CD14-positive monocyte (primary cell): Measurements from ENCODE around the gene SLC27A1. TPM values are rescaled to one million over a fixed set of nuclear protein-coding genes. Genes with fewer than 3 reads are reported as not detected.

Source experiments
- DNase-seq, 3 donors: peaks; one replicate each; pipeline ENCODE4 v3.0.0-alpha.2; 2011 to 2022
- H2AFZ ChIP-seq: 2 replicates; pipeline ENCODE4 v1.6.0; 2012; ENCODE audit warnings: mild to moderate bottlenecking, low read depth, low read length, inconsistent platforms; ENCODE audit not compliant: insufficient read depth, poor library complexity, severe bottlenecking
- H3K27ac ChIP-seq, 2 donors: 1 replicate in 1 of 2; 2 replicates in 1 of 2; pipeline ENCODE4 v1.5.1; 2012 to 2013; ENCODE audit warnings: low read length in 2 of 2, control low read depth in 1 of 2, inconsistent platforms in 1 of 2, low read depth in 1 of 2, mild to moderate bottlenecking in 1 of 2
- H3K27me3 ChIP-seq, 2 donors: one replicate each; pipeline versions ENCODE4 v1.6.0 to v1.6.1; 2011 to 2013; ENCODE audit warnings: low read length in 2 of 2; ENCODE audit not compliant: control insufficient read depth in 2 of 2, insufficient read depth in 2 of 2
- H3K36me3 ChIP-seq, 2 donors: replicated peaks in 1 of 2; 1 replicate in 1 of 2; 2 replicates in 1 of 2; pipeline versions ENCODE4 v1.5.1 to v1.6.1; 2012 to 2013; ENCODE audit warnings: low read length in 2 of 2, control low read depth in 1 of 2, inconsistent platforms in 1 of 2, mild to moderate bottlenecking in 1 of 2; ENCODE audit not compliant: insufficient read depth in 2 of 2, control insufficient read depth in 1 of 2
- H3K4me1 ChIP-seq, 2 donors: 1 replicate in 1 of 2; 2 replicates in 1 of 2; pipeline versions ENCODE4 v1.5.1 to v1.6.1; 2012 to 2013; ENCODE audit warnings: low read length in 2 of 2, control low read depth in 1 of 2, inconsistent platforms in 1 of 2, mild to moderate bottlenecking in 1 of 2, moderate library complexity in 1 of 2; ENCODE audit not compliant: insufficient read depth in 2 of 2, control insufficient read depth in 1 of 2
- H3K4me2 ChIP-seq: replicated peaks from 2 replicates; pipeline ENCODE3; 2012; ENCODE audit warnings: low read length, moderate library complexity, mild to moderate bottlenecking; ENCODE audit not compliant: poor library complexity, severe bottlenecking; ENCODE audit errors: extremely low read depth
- H3K4me3 ChIP-seq, 3 experiments: fragments of 200-600 bp in 1 of 3; sonication (generic) in 1 of 3; replicated peaks in 1 of 3; 1 replicate in 2 of 3; 2 replicates in 1 of 3; pipeline ENCODE4 v1.5.1; 2011 to 2013; ENCODE audit warnings: low read length in 3 of 3, mild to moderate bottlenecking in 3 of 3, control low read depth in 2 of 3, low read depth in 2 of 3, inconsistent platforms in 1 of 3, moderate library complexity in 1 of 3
- H3K79me2 ChIP-seq: 2 replicates; pipeline ENCODE4 v1.6.0; 2012; ENCODE audit warnings: mild to moderate bottlenecking, control low read depth, inconsistent platforms, low read length, moderate library complexity; ENCODE audit not compliant: insufficient read depth
- H3K9ac ChIP-seq: 2 replicates; pipeline ENCODE4 v1.6.0; 2017; ENCODE audit warnings: low read length, mild to moderate bottlenecking; ENCODE audit not compliant: insufficient read depth, poor library complexity, severe bottlenecking
- H3K9me3 ChIP-seq, 2 donors: replicated peaks in 1 of 2; 1 replicate in 1 of 2; 2 replicates in 1 of 2; pipeline versions ENCODE4 v1.5.1 to v1.6.1; 2012 to 2013; ENCODE audit warnings: low read length in 2 of 2, control low read depth in 1 of 2; ENCODE audit not compliant: control insufficient read depth in 1 of 2, insufficient read depth in 1 of 2
- H4K20me1 ChIP-seq: 2 replicates; pipeline ENCODE4 v1.6.0; 2012; ENCODE audit warnings: mild to moderate bottlenecking, low read length, control low read depth, moderate library complexity; ENCODE audit not compliant: insufficient read depth
- H3K27ac Mint-ChIP-seq, 7 donors: one replicate each; pipeline ENCODE4 v1.8.0; 2020; ENCODE audit warnings: mild to moderate bottlenecking in 7 of 7, mixed read lengths in 7 of 7, moderate library complexity in 6 of 7, inconsistent platforms in 2 of 7
- H3K27me3 Mint-ChIP-seq, 3 donors: one replicate each; pipeline ENCODE4 v1.8.0; 2021 to 2022; ENCODE audit warnings: low read depth in 3 of 3, mild to moderate bottlenecking in 3 of 3, mixed read lengths in 3 of 3, moderate library complexity in 3 of 3, inconsistent platforms in 1 of 3
- H3K36me3 Mint-ChIP-seq, 2 donors: one replicate each; pipeline ENCODE4 v1.8.0; 2020; ENCODE audit warnings: mixed read lengths in 2 of 2, inconsistent platforms in 1 of 2, mild to moderate bottlenecking in 1 of 2
- H3K4me1 Mint-ChIP-seq: one replicate; pipeline ENCODE4 v1.8.0; 2020; ENCODE audit warnings: mild to moderate bottlenecking, mixed read lengths
- H3K4me3 Mint-ChIP-seq, 2 donors: one replicate each; pipeline ENCODE4 v1.8.0; 2020; ENCODE audit warnings: mild to moderate bottlenecking in 2 of 2, mixed read lengths in 2 of 2, moderate library complexity in 1 of 2
- H3K9me3 Mint-ChIP-seq, 7 donors: one replicate each; pipeline ENCODE4 v1.8.0; 2020 to 2022; ENCODE audit warnings: mixed read lengths in 7 of 7, mild to moderate bottlenecking in 6 of 7, moderate library complexity in 6 of 7, inconsistent platforms in 2 of 7
- WGBS: methylation state at CpG from one replicate; pipeline ENCODE4 v1.1.5; 2013; ENCODE audit warnings: missing lambda C conversion rate; ENCODE audit not compliant: insufficient coverage; 5-methylcytosine and 5-hydroxymethylcytosine counted together
- intact Hi-C, 2 donors: fragments of 100-400 bp; cut with micrococcal nuclease; formaldehyde crosslinking; loops; one replicate each; pipeline versions ENCODE4 v1.15.0 to v1.15.1; 2023
- polyA plus RNA-seq, 3 donors: library from polyadenylated mRNA; depleted of rRNA in 1 of 3; unstranded in 2 of 3; stranded (reverse) in 1 of 3; fragments of 300-500 nt in 2 of 3; fragments of >200 nt in 1 of 3; fragmentation: Illumina TruSeq in 2 of 3; gene quantifications; 1 replicate in 2 of 3; 2 replicates in 1 of 3; pipeline ENCODE4 v1.2.3, GENCODE V29; 2012 to 2021
- TF ChIP-seq, protein P1 (sequence below): fragments of 200-600 bp; IDR thresholded peaks from one replicate; pipeline ENCODE4 v1.8.0; 2022; ENCODE audit warnings: antibody characterized with exemption, mild to moderate bottlenecking

The SLC27A1 gene
- polyA plus RNA-seq, 3 donors, result 27.1 to 36.5 (median 27.6) TPM

DNA sequence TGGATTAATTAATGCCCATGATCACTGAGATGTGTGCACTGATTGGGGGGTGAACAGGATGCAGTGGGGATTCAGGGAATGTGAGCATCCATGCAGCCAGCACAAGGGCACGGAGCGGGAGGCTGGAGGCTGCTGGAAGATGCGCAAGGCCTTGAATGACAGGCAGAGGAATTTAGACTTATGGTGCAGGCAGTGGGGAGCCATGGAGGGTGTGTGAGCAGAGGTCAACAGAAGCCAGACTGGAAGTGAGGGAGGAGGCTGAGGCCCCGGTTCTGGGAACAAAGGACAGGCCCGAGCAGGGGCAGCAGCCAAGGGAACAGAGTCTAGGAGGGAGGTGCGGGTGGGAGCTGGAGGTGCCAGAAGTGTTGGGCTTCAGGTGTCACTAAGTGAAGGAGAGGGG lies 77.8 kb downstream of the SLC27A1 start:
- Histone ChIP-seq H3K36me3 (no peaks in the 10 kb centered on the region), H2AFZ (no peak overlapping the region), H3K4me1 (peaks cover 7 to 9% of the 10 kb centered on the region in 2 donors), H4K20me1 (no peaks in the 10 kb centered on the region), H3K79me2 (no peaks in the 10 kb centered on the region), H3K4me2 (no peak overlapping the region), H3K27ac (no peak overlapping the region), H3K27me3 (no peaks in the 10 kb centered on the region), H3K4me3 (no peak overlapping the region), H3K9ac (no peak overlapping the region), H3K9me3 (no peaks in the 10 kb centered on the region)
- Mint-ChIP-seq H3K27ac (peak overlapping the region in 4 of 7 donors; percentile 14 to 46 (median 28)), H3K4me1 (peaks cover 16% of the 10 kb centered on the region), H3K9me3 (peaks cover 0 to 2% (median 0%) of the 10 kb centered on the region in 7 donors), H3K36me3 (no peaks in the 10 kb centered on the region), H3K27me3 (peaks cover 0 to 5% (median 0%) of the 10 kb centered on the region in 3 donors), H3K4me3 (no peak overlapping the region)
- TF ChIP-seq, protein P1, sequence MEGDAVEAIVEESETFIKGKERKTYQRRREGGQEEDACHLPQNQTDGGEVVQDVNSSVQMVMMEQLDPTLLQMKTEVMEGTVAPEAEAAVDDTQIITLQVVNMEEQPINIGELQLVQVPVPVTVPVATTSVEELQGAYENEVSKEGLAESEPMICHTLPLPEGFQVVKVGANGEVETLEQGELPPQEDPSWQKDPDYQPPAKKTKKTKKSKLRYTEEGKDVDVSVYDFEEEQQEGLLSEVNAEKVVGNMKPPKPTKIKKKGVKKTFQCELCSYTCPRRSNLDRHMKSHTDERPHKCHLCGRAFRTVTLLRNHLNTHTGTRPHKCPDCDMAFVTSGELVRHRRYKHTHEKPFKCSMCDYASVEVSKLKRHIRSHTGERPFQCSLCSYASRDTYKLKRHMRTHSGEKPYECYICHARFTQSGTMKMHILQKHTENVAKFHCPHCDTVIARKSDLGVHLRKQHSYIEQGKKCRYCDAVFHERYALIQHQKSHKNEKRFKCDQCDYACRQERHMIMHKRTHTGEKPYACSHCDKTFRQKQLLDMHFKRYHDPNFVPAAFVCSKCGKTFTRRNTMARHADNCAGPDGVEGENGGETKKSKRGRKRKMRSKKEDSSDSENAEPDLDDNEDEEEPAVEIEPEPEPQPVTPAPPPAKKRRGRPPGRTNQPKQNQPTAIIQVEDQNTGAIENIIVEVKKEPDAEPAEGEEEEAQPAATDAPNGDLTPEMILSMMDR, result no peak
- intact Hi-C loops, result no loop called here
- DNase-seq, result no peak
- 98% methylated on average over 6 of the region's 6 CpGs for WGBS

DNA sequence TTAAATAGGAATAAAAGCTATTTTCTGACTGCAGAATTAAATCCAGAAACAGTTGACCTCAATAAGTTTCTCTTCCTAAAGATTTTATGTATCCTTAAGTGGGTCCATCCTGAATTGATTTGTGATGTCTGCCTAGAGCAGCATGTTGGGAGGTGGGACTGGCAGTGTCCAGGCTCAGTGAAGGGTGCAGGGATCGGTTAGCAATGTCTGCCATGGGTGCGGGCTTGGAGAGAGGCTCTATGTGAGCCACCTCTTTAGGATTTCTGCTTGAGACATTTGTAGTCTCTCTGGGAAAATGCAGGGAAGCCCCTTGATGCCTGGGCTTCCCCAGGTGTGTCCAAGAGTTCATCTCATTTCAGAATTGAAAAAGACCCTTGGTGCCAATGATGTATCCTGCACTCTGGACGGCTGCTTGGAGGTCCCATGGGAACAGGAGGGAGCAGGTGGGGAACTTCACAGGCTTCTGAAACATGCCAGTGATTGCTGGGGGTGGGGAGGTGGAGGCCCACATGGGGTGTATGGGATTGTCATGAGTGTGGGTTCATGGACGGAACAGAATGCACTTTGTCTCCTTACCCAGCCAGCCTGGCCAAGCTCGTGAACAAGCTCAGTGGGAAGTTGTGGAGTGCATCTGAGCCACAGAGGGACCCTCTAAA lies 78.9 kb downstream of the SLC27A1 start:
- no peak overlapping the region for H2AFZ ChIP-seq
- H3K9me3 ChIP-seq, result no peaks in the 10 kb centered on the region
- no peaks in the 10 kb centered on the region for H3K27me3 ChIP-seq
- Mint-ChIP-seq H3K4me3 (no peak overlapping the region), H3K4me1 (peaks cover 19% of the 10 kb centered on the region), H3K36me3 (no peaks in the 10 kb centered on the region), H3K9me3 (peaks cover 0 to 2% (median 0%) of the 10 kb centered on the region in 7 donors), H3K27me3 (peaks cover 0 to 5% (median 0%) of the 10 kb centered on the region in 3 donors), H3K27ac (peak overlapping the region in 1 of 7 donors; percentile 33)
- no peaks in the 10 kb centered on the region for H3K79me2 ChIP-seq
- WGBS, result 94% methylated on average over 2 of the region's 5 CpGs
- TF ChIP-seq, protein P1, result no peak
- H3K27ac ChIP-seq, result no peak overlapping the region
- peaks cover 13% of the 10 kb centered on the region in 2 donors for H3K4me1 ChIP-seq
- no peak overlapping the region for H3K4me2 ChIP-seq
- intact Hi-C loops, result no loop called here
- no peak overlapping the region for H3K9ac ChIP-seq
- DNase-seq, result no peak
- no peaks in the 10 kb centered on the region for H3K36me3 ChIP-seq
- no peaks in the 10 kb centered on the region for H4K20me1 ChIP-seq
- H3K4me3 ChIP-seq, result no peak overlapping the region
